Measurements from ENCODE around the gene INPP4B.

The INPP4B gene

GRCh38 chr4:142500966-142501365 lies 345.1 kb downstream of the INPP4B start:
- DNase-seq (ENCODE audit: insufficient read length, low spot score): no peak
- no peak for TF ChIP-seq POLR2AphosphoS5 (IDR thresholded peaks at IDR 0.05; ENCODE audit: low read depth, low read length)
- TF ChIP-seq POLR2A (IDR thresholded peaks at IDR 0.05; ENCODE audit: low read depth, low read length): no peak
- TF ChIP-seq POU2F2 (IDR thresholded peaks at IDR 0.05; ENCODE audit: low read depth, low read length): no peak
- TF ChIP-seq PAX5 (IDR thresholded peaks at IDR 0.05; ENCODE audit: insufficient read depth, low read length, severe bottlenecking): no peak
- no peak for TF ChIP-seq SPI1 (IDR thresholded peaks at IDR 0.05; ENCODE audit: low read depth, low read length)
- TF ChIP-seq TAF1 (IDR thresholded peaks at IDR 0.05; ENCODE audit: low read depth, low read length): no peak
- no peak for FAIRE-seq

- no peak for TF ChIP-seq PAX5 (IDR thresholded peaks at IDR 0.05; ENCODE audit: insufficient read depth, low read length, severe bottlenecking)
- no peak for FAIRE-seq
- DNase-seq (ENCODE audit: insufficient read length, low spot score): no peak
These were observed 348.5 kb downstream of the INPP4B start for GRCh38 chr4:142497606-142498005.

DNA sequence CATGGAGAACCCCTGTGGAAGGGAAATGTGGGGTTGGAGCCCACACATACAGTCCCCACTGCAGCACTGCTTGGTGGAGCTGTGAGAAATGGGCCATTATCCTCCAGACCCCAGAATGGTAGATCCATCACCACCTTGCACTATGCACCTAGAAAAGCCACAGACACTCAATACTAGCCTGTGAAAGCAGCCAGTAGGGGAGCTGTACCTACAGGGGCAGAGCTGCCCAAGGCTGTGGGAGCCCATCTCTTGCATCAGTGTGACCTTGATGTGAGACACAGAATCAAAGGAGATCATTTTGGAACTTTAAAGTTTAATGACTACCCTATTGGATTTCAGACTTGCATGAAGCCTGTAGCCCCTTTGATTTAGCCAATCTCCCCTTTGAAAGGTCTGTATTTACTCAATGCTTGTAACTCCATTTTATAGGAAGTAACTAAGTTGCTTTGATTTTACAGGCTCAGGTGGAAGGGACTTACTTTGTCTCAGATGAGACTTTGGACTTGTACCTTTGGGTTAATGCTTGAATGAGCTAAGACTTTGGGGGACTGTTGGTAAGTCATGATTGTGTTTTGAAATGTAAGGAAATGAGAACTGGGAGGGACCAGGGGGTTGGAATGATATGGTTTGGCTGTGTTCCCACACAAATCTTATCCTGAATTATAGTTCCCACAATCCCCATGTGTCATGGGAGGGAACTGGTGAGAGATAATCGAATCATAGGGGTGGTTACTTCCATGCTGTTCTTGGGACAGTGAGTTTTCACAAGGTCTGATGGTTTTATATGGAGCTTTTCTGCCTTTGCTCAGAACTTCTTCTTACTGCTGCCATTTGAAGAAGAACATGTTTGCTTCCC lies 352.6 kb downstream of the INPP4B start:
- TF ChIP-seq POU2F2 (IDR thresholded peaks at IDR 0.05; ENCODE audit: low read depth, low read length) (no peak), PAX5 (IDR thresholded peaks at IDR 0.05; ENCODE audit: insufficient read depth, low read length, severe bottlenecking) (no peak), TAF1 (IDR thresholded peaks at IDR 0.05; ENCODE audit: low read depth, low read length) (no peak)
- FAIRE-seq (no peak), DNase-seq (ENCODE audit: insufficient read length, low spot score) (no peak)

DNA sequence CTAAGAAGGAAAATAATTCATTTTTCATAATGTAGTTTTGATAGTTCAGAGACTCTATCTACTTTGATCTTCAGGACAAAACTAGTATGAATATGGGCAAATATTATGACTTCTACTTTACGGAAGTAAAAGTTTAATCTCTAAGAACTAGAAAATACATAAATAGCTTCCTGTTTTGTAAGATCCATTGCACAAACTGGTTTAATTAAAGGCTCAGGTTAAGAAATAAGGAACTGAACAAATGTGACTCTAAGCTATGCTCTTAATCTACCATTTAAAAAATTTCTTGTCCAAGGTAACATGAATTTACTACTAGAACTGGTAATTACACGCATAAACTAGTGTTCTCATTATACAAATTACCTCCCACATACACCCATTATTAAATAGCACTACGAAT lies 360.6 kb downstream of the INPP4B start:
- no peak for FAIRE-seq
- no peak for DNase-seq (ENCODE audit: insufficient read length, low spot score)
- TF ChIP-seq POLR2A (IDR thresholded peaks at IDR 0.05; ENCODE audit: low read depth, low read length) (no peak), POLR2AphosphoS5 (IDR thresholded peaks at IDR 0.05; ENCODE audit: low read depth, low read length) (no peak), PAX5 (IDR thresholded peaks at IDR 0.05; ENCODE audit: insufficient read depth, low read length, severe bottlenecking) (no peak)

- TF ChIP-seq POLR2A (IDR thresholded peaks at IDR 0.05; ENCODE audit: low read depth, low read length) (no peak), SPI1 (IDR thresholded peaks at IDR 0.05; ENCODE audit: low read depth, low read length) (no peak), TAF1 (IDR thresholded peaks at IDR 0.05; ENCODE audit: low read depth, low read length) (no peak), PAX5 (IDR thresholded peaks at IDR 0.05; ENCODE audit: insufficient read depth, low read length, severe bottlenecking) (no peak), POLR2AphosphoS5 (IDR thresholded peaks at IDR 0.05; ENCODE audit: low read depth, low read length) (no peak), POU2F2 (IDR thresholded peaks at IDR 0.05; ENCODE audit: low read depth, low read length) (no peak)
- FAIRE-seq: no peak
- DNase-seq (ENCODE audit: insufficient read length, low spot score): no peak
These were observed 365.9 kb downstream of the INPP4B start for GRCh38 chr4:142480244-142480643.

GRCh38 chr4:142475663-142476062 lies 370.4 kb downstream of the INPP4B start:
- TF ChIP-seq POLR2A (IDR thresholded peaks at IDR 0.05; ENCODE audit: low read depth, low read length) (no peak), POU2F2 (IDR thresholded peaks at IDR 0.05; ENCODE audit: low read depth, low read length) (no peak), TAF1 (IDR thresholded peaks at IDR 0.05; ENCODE audit: low read depth, low read length) (no peak), POLR2AphosphoS5 (IDR thresholded peaks at IDR 0.05; ENCODE audit: low read depth, low read length) (no peak), SPI1 (IDR thresholded peaks at IDR 0.05; ENCODE audit: low read depth, low read length) (no peak), PAX5 (IDR thresholded peaks at IDR 0.05; ENCODE audit: insufficient read depth, low read length, severe bottlenecking) (no peak)
- no peak for FAIRE-seq
- DNase-seq (ENCODE audit: insufficient read length, low spot score): no peak

DNA sequence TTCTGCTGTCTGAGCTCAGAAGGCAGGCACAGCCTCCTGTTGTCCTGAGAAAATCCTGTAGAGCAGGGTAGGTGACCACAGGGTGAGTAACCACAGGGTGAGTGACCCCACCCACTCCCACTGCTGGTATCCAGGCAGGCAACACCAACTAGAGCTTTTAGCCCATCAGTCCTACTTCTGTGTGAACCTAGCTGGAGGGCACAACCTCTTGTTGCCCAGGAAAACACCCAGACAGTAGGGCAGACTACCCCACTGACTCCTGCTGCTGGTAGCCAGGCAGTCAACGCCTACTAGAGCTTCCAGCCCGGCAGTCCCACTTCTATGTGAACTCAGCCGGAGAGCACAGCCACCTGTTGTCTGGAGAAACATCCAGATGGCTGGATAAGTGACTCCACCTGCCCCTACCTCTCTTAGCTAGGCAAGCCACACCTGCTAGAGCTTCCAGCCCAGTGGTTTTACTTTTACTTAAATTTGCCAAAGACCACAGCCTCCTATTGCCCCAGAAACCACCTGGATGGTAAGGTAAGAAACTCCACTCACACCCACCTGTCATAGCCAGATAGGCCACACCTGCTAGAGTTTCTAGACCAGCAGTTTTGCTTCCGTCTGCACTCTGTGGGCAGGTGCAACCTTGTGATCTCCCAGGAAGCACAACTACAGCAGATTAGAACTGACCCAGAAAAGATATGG lies 371.6 kb downstream of the INPP4B start:
- FAIRE-seq (no peak), DNase-seq (ENCODE audit: insufficient read length, low spot score) (no peak)
- no peak for TF ChIP-seq POU2F2 (IDR thresholded peaks at IDR 0.05; ENCODE audit: low read depth, low read length)
- no peak for TF ChIP-seq POLR2AphosphoS5 (IDR thresholded peaks at IDR 0.05; ENCODE audit: low read depth, low read length)
- no peak for TF ChIP-seq TAF1 (IDR thresholded peaks at IDR 0.05; ENCODE audit: low read depth, low read length)
- TF ChIP-seq SPI1 (IDR thresholded peaks at IDR 0.05; ENCODE audit: low read depth, low read length): no peak
- no peak for TF ChIP-seq PAX5 (IDR thresholded peaks at IDR 0.05; ENCODE audit: insufficient read depth, low read length, severe bottlenecking)
- TF ChIP-seq POLR2A (IDR thresholded peaks at IDR 0.05; ENCODE audit: low read depth, low read length): no peak

DNA sequence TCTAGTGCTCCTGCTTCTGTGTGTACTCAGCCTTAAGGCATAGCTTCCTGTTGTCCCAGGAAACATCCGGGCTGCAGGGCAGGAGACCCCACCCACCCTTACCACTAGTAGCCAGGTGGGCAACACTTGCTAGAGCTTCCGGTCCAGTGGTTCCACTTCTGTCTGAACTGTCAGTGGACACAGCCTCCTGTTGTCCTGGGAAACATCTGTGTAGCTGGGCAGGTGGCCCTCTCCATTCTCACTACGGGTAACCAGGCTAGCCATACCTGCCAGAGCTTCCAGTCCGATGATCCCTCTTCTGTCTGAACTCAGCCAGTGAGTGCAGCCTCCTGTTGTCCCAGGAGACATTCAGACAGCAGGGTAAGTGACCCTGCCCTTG lies 372.2 kb downstream of the INPP4B start:
- DNase-seq (ENCODE audit: insufficient read length, low spot score) (no peak), FAIRE-seq (no peak)

DNA sequence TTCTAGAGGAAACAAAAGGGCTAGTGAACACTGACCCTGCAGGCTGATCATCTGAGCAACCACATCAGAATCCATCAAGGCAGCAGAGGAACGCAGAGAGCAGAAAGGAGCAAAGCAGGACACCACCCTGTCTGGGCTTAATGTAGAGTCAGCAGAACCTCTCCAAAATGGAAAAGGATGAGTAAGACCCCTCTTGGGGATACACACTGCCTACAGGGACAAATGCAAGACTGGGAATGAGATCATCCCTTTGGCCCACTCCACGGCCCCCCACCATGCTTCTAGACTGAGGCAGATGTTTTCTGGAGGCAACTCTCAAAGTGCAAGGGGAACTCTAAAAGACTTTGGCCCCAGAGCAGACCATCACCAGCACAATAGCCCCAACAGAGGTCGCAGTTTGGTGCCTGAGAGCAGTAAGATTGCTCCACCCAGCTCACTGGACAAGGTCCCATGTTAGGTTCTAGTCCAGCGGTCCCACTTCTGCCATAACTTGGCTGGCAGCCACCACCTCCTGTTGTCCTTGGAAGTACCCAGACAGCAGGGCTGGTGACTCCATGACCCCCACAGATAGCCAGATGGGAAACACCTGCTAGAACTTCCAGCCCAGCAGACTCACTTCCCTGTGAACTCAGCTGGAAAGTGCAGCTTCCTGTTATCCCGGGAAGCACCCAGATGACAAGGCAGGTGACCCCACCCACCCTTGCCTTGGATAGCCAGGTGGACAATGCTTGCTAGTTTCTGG lies 372.7 kb downstream of the INPP4B start:
- DNase-seq (ENCODE audit: insufficient read length, low spot score) (no peak), FAIRE-seq (no peak)
- no peak for TF ChIP-seq POLR2A (IDR thresholded peaks at IDR 0.05; ENCODE audit: low read depth, low read length)
- no peak for TF ChIP-seq TAF1 (IDR thresholded peaks at IDR 0.05; ENCODE audit: low read depth, low read length)
- no peak for TF ChIP-seq POLR2AphosphoS5 (IDR thresholded peaks at IDR 0.05; ENCODE audit: low read depth, low read length)

More for the DNA sequence above, 372.2 kb downstream of the INPP4B start:
- TF ChIP-seq SPI1 (IDR thresholded peaks at IDR 0.05; ENCODE audit: low read depth, low read length) (no peak), TAF1 (IDR thresholded peaks at IDR 0.05; ENCODE audit: low read depth, low read length) (no peak), POU2F2 (IDR thresholded peaks at IDR 0.05; ENCODE audit: low read depth, low read length) (no peak), POLR2AphosphoS5 (IDR thresholded peaks at IDR 0.05; ENCODE audit: low read depth, low read length) (no peak), PAX5 (IDR thresholded peaks at IDR 0.05; ENCODE audit: insufficient read depth, low read length, severe bottlenecking) (no peak), POLR2A (IDR thresholded peaks at IDR 0.05; ENCODE audit: low read depth, low read length) (no peak)

All from GM12891 (cell line).